Lung (tissue), 12 donors: ENCODE results near the gene PDGFC. TPM values are rescaled to one million over a fixed set of nuclear protein-coding genes. Genes with fewer than 3 reads are reported as not detected.

Source experiments
- ATAC-seq: fragments of 200-7000 bp; cut with Tn5 transposase; one replicate; pipeline ENCODE4 v1.9.1; 2020; ENCODE audit warnings: moderate number of reproducible peaks; ENCODE audit not compliant: insufficient read depth, low FRiP score
- DNase-seq, 3 donors: peaks; one replicate each; pipeline ENCODE4 v3.0.0-alpha.2; 2013 to 2017
- H3K27ac ChIP-seq, 2 donors: one replicate each; pipeline ENCODE4 v1.5.1; 2013; ENCODE audit warnings: mild to moderate bottlenecking in 2 of 2, moderate library complexity in 2 of 2, control low read depth in 1 of 2, inconsistent platforms in 1 of 2, low read depth in 1 of 2, low read length in 1 of 2
- H3K27me3 ChIP-seq, 3 donors: one replicate each; pipeline ENCODE4 v1.5.1; 2013; ENCODE audit warnings: low read length in 2 of 3; ENCODE audit not compliant: control insufficient read depth in 3 of 3, insufficient read depth in 3 of 3
- H3K36me3 ChIP-seq, 4 donors: one replicate each; pipeline ENCODE4 v1.5.1; 2013; ENCODE audit warnings: low read length in 4 of 4, mild to moderate bottlenecking in 1 of 4, moderate library complexity in 1 of 4; ENCODE audit not compliant: control insufficient read depth in 4 of 4, insufficient read depth in 4 of 4
- H3K4me1 ChIP-seq, 5 donors: one replicate each; pipeline ENCODE4 v1.5.1; 2013; ENCODE audit warnings: low read length in 5 of 5, mild to moderate bottlenecking in 2 of 5, moderate library complexity in 1 of 5; ENCODE audit not compliant: control insufficient read depth in 5 of 5, insufficient read depth in 5 of 5
- H3K4me3 ChIP-seq: one replicate; pipeline ENCODE4 v1.5.1; 2013; ENCODE audit warnings: mild to moderate bottlenecking, control low read depth, moderate library complexity
- H3K9ac ChIP-seq, 2 donors: one replicate each; pipeline ENCODE4 v1.5.1; 2013; ENCODE audit warnings: low read length in 2 of 2, control low read depth in 1 of 2; ENCODE audit not compliant: insufficient read depth in 1 of 2
- H3K9me3 ChIP-seq, 4 donors: one replicate each; pipeline ENCODE4 v1.5.1; 2013; ENCODE audit warnings: low read length in 3 of 4, mild to moderate bottlenecking in 1 of 4, moderate library complexity in 1 of 4; ENCODE audit not compliant: control insufficient read depth in 4 of 4, insufficient read depth in 3 of 4
- WGBS, 2 donors: extraction: QIAGEN DNeasy Blood & Tissue Kit; methylation state at CpG; one replicate each; pipeline ENCODE4 v1.1.7; 2013; 5-methylcytosine and 5-hydroxymethylcytosine counted together
- polyA plus RNA-seq, 2 donors: library from polyadenylated mRNA; stranded (reverse); fragments of 200-250 nt; gene quantifications; one replicate each; pipeline ENCODE4 v1.2.1, GENCODE V29; 2013
- total RNA-seq, 2 donors: library from RNA; depleted of rRNA in 1 of 2; stranded (reverse); fragments of >200 nt in 1 of 2; gene quantifications; one replicate each; pipeline ENCODE4 v1.2.1, GENCODE V29; 2014 to 2021
- TF ChIP-seq, protein P1 (sequence below): IDR thresholded peaks from 2 replicates; pipeline ENCODE4 v1.5.1; 2012; ENCODE audit warnings: mild to moderate bottlenecking; ENCODE audit errors: control extremely low read depth, extremely low read depth
- donor health status: control.
- donor health status: control.
- donor health status: Bipolar disorder and iron deficiency.
- donor health status: healthy.
- donor health status: DM: yes; HTN: yes; CAD: no.

PDGFC gene
- total and polyA plus RNA-seq, 4 donors, result 4.5 to 56.0 (median 11.7) TPM

GRCh38 chr4:156799121-156799589, 172.4 kb downstream of the PDGFC start:
- Histone ChIP-seq H3K4me1 (peaks cover 0 to 3% (median 0%) of the 10 kb centered on the region in 5 donors), H3K4me3 (no peak overlapping the region), H3K36me3 (no peaks in the 10 kb centered on the region), H3K9ac (no peak overlapping the region), H3K27ac (no peak overlapping the region), H3K9me3 (no peaks in the 10 kb centered on the region), H3K27me3 (no peaks in the 10 kb centered on the region)
- WGBS, 2 donors, result 72 to 84% methylated on average over 1 of the region's 1 CpG
- TF ChIP-seq, protein P1, sequence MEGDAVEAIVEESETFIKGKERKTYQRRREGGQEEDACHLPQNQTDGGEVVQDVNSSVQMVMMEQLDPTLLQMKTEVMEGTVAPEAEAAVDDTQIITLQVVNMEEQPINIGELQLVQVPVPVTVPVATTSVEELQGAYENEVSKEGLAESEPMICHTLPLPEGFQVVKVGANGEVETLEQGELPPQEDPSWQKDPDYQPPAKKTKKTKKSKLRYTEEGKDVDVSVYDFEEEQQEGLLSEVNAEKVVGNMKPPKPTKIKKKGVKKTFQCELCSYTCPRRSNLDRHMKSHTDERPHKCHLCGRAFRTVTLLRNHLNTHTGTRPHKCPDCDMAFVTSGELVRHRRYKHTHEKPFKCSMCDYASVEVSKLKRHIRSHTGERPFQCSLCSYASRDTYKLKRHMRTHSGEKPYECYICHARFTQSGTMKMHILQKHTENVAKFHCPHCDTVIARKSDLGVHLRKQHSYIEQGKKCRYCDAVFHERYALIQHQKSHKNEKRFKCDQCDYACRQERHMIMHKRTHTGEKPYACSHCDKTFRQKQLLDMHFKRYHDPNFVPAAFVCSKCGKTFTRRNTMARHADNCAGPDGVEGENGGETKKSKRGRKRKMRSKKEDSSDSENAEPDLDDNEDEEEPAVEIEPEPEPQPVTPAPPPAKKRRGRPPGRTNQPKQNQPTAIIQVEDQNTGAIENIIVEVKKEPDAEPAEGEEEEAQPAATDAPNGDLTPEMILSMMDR, result no peak
- no peak for DNase-seq
- no peak for ATAC-seq

- H3K4me3 ChIP-seq, result no peak overlapping the region
- no peaks in the 10 kb centered on the region for H3K36me3 ChIP-seq
- no peaks in the 10 kb centered on the region for H3K9me3 ChIP-seq
- DNase-seq, result no peak
- no peak for ATAC-seq
- TF ChIP-seq, protein P1, result no peak
- H3K9ac ChIP-seq, result no peak overlapping the region
- H3K27ac ChIP-seq, result no peak overlapping the region
- H3K27me3 ChIP-seq, result no peaks in the 10 kb centered on the region
- WGBS, 2 donors, result 96 to 97% methylated on average over 1 of the region's 1 CpG
- H3K4me1 ChIP-seq, result peaks cover 0 to 7% (median 0%) of the 10 kb centered on the region in 5 donors
Measured at GRCh38 chr4:156798438-156798837, 173.2 kb downstream of the PDGFC start.

DNA sequence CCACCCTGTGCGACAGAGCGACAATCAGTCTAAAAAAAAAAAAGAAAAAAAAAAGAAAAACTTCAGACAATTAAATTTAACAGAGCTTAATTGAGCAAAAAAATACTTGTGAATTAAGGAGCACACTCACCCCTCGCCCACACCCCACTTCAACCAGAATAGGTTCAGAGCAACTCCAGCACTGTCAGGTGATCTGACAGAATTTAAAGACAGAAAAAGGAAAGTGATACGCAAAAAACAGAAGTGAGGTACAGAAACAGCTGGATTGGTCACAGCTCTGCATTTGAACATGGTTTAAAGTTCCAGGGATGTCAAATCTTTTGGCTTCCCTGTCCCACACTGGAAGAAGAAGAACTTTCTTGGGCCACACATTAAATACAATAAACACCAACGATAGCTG, 174.4 kb downstream of the PDGFC start:
- Histone ChIP-seq H3K36me3 (no peaks in the 10 kb centered on the region), H3K27me3 (no peaks in the 10 kb centered on the region), H3K9me3 (no peaks in the 10 kb centered on the region), H3K4me3 (no peak overlapping the region), H3K4me1 (peaks cover 0 to 7% (median 0%) of the 10 kb centered on the region in 5 donors), H3K9ac (no peak overlapping the region), H3K27ac (no peak overlapping the region)
- WGBS, 2 donors, result 94 to 95% methylated on average over 5 of the region's 5 CpGs
- ATAC-seq (no peak), DNase-seq (no peak)
- TF ChIP-seq, protein P1, result no peak

- Histone ChIP-seq H3K4me1 (peaks cover 0 to 7% (median 0%) of the 10 kb centered on the region in 5 donors), H3K4me3 (no peak overlapping the region), H3K36me3 (no peaks in the 10 kb centered on the region), H3K9me3 (no peaks in the 10 kb centered on the region), H3K27ac (no peak overlapping the region), H3K9ac (no peak overlapping the region), H3K27me3 (no peaks in the 10 kb centered on the region)
- DNase-seq (no peak), ATAC-seq (no peak)
- 61 to 67% methylated on average over 2 of the region's 2 CpGs for WGBS, 2 donors
- TF ChIP-seq, protein P1, result no peak
Measured at GRCh38 chr4:156795727-156796126, 175.9 kb downstream of the PDGFC start.
